ENCODE data around the gene DLGAP1. TPM values are rescaled to one million over a fixed set of nuclear protein-coding genes. Genes with fewer than 3 reads are reported as not detected.

Gene DLGAP1
- polyA plus RNA-seq, 1 of the 3 experiments (the other 2 are of a cell fraction), result not detected

DNA sequence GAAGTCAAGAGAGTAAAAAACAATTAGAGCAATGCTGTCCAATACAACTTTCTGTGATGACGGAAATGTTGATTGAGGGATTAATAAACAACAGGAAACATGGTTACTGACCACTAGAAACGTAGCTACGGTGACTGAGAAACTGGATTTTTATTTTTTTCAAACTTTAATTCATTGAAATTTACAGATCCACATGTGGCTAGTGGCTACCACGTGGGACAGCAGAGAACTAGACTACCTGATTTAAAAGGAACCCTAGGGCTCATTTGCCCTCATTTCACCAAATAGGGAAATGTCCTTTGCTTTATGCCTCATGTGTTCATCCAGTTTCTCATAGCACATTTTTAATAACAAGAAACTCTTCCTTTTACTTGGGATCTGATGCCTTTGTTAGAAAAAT is 592.1 kb downstream of the DLGAP1 start:
- Histone ChIP-seq H3K4me2 (no peak overlapping the region), H3K9me2 (no peaks in the 10 kb centered on the region), H3K27me3 (ENCODE audit: insufficient read depth) (peaks cover 30% of the 10 kb centered on the region), H3F3A (replicated peaks; ENCODE audit: insufficient read depth) (no peaks in the 10 kb centered on the region), H3K36me3 (replicated peaks in 1 of 2; ENCODE audit: control insufficient read depth in 1 of 2, insufficient read depth in 2 of 2, low read length in 1 of 2) (no peaks in the 10 kb centered on the region), H2AFZ (ENCODE audit: low read depth) (no peak overlapping the region), H3K27ac (ENCODE audit: low read depth in 2 of 2, low read length in 1 of 2) (no peak overlapping the region), H3K4me3 (ENCODE audit: low read depth in 2 of 2, low read length in 1 of 2) (no peak overlapping the region), H3K4me1 (ENCODE audit: control insufficient read depth in 1 of 2, insufficient read depth in 2 of 2, low read depth in 1 of 2, low read length in 1 of 2) (peaks cover 0 to 6% of the 10 kb centered on the region in 2 experiments; a peak in 1 of 4 replicates), H4K20me1 (ENCODE audit: insufficient read depth) (no peaks in the 10 kb centered on the region), H3K9me3 (no peaks in the 10 kb centered on the region), H3K79me2 (ENCODE audit: insufficient read depth) (no peaks in the 10 kb centered on the region), H3K9ac (no peak overlapping the region)
- 14% methylated on average over 4 of the region's 4 CpGs for WGBS (ENCODE audit: low lambda C conversion rate)
- no peak for DNase-seq
- TF ChIP-seq SMC3 (IDR thresholded peaks at IDR 0.05; ENCODE audit: low read depth, low read length) (no peak), GABPA (IDR thresholded peaks at IDR 0.05; ENCODE audit: low read depth) (no peak), EZH2phosphoT487 (IDR thresholded peaks at IDR 0.05; ENCODE audit: borderline replicate concordance, low read depth) (no peak), FOXJ3 (CRISPR knock-in tag; IDR thresholded peaks at IDR 0.05) (no peak), YY1 (IDR thresholded peaks at IDR 0.05; ENCODE audit: low read depth) (no peak), FOSL2 (IDR thresholded peaks at IDR 0.05; ENCODE audit: borderline replicate concordance, low read depth) (no peak), RAD21 (IDR thresholded peaks at IDR 0.05; ENCODE audit: low read length) (no peak), TCF12 (IDR thresholded peaks at IDR 0.05) (no peak), MEF2A (IDR thresholded peaks at IDR 0.05; ENCODE audit: borderline replicate concordance, low read depth) (no peak), RFX5 (IDR thresholded peaks at IDR 0.05; ENCODE audit: low read length) (no peak), EP300 (IDR thresholded peaks at IDR 0.05; ENCODE audit: borderline replicate concordance in 1 of 2, low read depth in 1 of 2, low read length in 1 of 2) (no peak), ELF1 (IDR thresholded peaks at IDR 0.05) (no peak), SIN3A (IDR thresholded peaks at IDR 0.05; ENCODE audit: borderline replicate concordance, low read depth, low read length) (no peak), TEAD4 (IDR thresholded peaks at IDR 0.05; ENCODE audit: borderline replicate concordance, insufficient read depth) (no peak)
- TF ChIP-seq, protein P1, sequence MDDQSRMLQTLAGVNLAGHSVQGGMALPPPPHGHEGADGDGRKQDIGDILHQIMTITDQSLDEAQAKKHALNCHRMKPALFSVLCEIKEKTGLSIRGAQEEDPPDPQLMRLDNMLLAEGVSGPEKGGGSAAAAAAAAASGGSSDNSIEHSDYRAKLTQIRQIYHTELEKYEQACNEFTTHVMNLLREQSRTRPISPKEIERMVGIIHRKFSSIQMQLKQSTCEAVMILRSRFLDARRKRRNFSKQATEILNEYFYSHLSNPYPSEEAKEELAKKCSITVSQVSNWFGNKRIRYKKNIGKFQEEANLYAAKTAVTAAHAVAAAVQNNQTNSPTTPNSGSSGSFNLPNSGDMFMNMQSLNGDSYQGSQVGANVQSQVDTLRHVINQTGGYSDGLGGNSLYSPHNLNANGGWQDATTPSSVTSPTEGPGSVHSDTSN (IDR thresholded peaks at IDR 0.05), result no peak
- CTCF ChIA-PET, result interaction anchor here (1.3 kb wide), 1 partner anchor 133 kb away, joined by 5 read pairs; no protein-coding TSS in a partner anchor
- POLR2A ChIA-PET, result no interaction called here

DNA sequence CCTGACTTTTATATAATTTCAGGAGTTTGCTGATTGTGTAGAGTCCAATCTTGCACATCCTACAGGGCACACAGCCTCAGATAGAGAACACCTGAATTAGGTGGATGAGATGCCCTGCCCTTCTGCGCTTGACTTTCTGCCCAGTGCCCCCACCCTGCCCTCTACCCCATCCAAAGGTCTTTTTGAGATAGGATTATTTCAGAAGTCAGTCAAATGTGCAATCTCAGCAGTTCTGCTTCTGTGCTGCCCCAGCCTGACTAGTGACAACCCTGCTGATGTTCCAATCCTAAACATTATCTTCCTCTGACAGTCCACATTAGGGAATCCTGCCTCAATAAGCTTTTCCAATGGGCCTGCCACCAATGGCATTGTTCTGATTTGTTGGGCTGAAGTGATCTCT is 593.6 kb downstream of the DLGAP1 start:
- H3K9me3 ChIP-seq, result no peaks in the 10 kb centered on the region

More for the DNA sequence above, 593.6 kb downstream of the DLGAP1 start:
- Histone ChIP-seq H3K79me2 (ENCODE audit: insufficient read depth) (no peaks in the 10 kb centered on the region), H2AFZ (ENCODE audit: low read depth) (no peak overlapping the region), H3K4me2 (no peak overlapping the region), H3F3A (replicated peaks; ENCODE audit: insufficient read depth) (no peaks in the 10 kb centered on the region), H3K9ac (no peak overlapping the region), H3K27me3 (ENCODE audit: insufficient read depth) (peaks cover 28% of the 10 kb centered on the region), H3K4me1 (ENCODE audit: control insufficient read depth in 1 of 2, insufficient read depth in 2 of 2, low read depth in 1 of 2, low read length in 1 of 2) (no peaks in the 10 kb centered on the region; a peak in 1 of 4 replicates), H4K20me1 (ENCODE audit: insufficient read depth) (no peaks in the 10 kb centered on the region), H3K36me3 (replicated peaks in 1 of 2; ENCODE audit: control insufficient read depth in 1 of 2, insufficient read depth in 2 of 2, low read length in 1 of 2) (no peaks in the 10 kb centered on the region), H3K9me2 (no peaks in the 10 kb centered on the region), H3K4me3 (ENCODE audit: low read depth in 2 of 2, low read length in 1 of 2) (no peak overlapping the region), H3K27ac (ENCODE audit: low read depth in 2 of 2, low read length in 1 of 2) (no peak overlapping the region)
- CTCF ChIA-PET, result no interaction called here
- POLR2A ChIA-PET, result no interaction called here
- DNase-seq, result no peak
- TF ChIP-seq, protein P2, sequence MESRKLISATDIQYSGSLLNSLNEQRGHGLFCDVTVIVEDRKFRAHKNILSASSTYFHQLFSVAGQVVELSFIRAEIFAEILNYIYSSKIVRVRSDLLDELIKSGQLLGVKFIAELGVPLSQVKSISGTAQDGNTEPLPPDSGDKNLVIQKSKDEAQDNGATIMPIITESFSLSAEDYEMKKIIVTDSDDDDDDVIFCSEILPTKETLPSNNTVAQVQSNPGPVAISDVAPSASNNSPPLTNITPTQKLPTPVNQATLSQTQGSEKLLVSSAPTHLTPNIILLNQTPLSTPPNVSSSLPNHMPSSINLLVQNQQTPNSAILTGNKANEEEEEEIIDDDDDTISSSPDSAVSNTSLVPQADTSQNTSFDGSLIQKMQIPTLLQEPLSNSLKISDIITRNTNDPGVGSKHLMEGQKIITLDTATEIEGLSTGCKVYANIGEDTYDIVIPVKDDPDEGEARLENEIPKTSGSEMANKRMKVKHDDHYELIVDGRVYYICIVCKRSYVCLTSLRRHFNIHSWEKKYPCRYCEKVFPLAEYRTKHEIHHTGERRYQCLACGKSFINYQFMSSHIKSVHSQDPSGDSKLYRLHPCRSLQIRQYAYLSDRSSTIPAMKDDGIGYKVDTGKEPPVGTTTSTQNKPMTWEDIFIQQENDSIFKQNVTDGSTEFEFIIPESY (IDR thresholded peaks at IDR 0.05; ENCODE audit: borderline replicate concordance, low read depth), result no peak
- TF ChIP-seq YY1 (IDR thresholded peaks at IDR 0.05; ENCODE audit: low read depth) (no peak), FOXM1 (IDR thresholded peaks at IDR 0.05; ENCODE audit: low read depth) (no peak), FOXJ3 (CRISPR knock-in tag; IDR thresholded peaks at IDR 0.05) (no peak), POLR2AphosphoS5 (IDR thresholded peaks at IDR 0.05; ENCODE audit: low read depth, low read length) (no peak), GATA2 (CRISPR knock-in tag; IDR thresholded peaks at IDR 0.05) (no peak), CHD2 (IDR thresholded peaks at IDR 0.05; ENCODE audit: low read length, partially characterized antibody) (no peak), RAD21 (IDR thresholded peaks at IDR 0.05; ENCODE audit: low read length) (no peak), SMC3 (IDR thresholded peaks at IDR 0.05; ENCODE audit: low read depth, low read length) (no peak), TAF1 (IDR thresholded peaks at IDR 0.05; ENCODE audit: borderline replicate concordance, low read depth, low read length) (no peak), JUND (IDR thresholded peaks at IDR 0.05) (no peak), MEF2A (IDR thresholded peaks at IDR 0.05; ENCODE audit: borderline replicate concordance, low read depth) (no peak)
- TF ChIP-seq, protein P3, sequence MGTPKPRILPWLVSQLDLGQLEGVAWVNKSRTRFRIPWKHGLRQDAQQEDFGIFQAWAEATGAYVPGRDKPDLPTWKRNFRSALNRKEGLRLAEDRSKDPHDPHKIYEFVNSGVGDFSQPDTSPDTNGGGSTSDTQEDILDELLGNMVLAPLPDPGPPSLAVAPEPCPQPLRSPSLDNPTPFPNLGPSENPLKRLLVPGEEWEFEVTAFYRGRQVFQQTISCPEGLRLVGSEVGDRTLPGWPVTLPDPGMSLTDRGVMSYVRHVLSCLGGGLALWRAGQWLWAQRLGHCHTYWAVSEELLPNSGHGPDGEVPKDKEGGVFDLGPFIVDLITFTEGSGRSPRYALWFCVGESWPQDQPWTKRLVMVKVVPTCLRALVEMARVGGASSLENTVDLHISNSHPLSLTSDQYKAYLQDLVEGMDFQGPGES (IDR thresholded peaks at IDR 0.05; ENCODE audit: low read depth, low read length), result no peak
- TF ChIP-seq, protein P4, sequence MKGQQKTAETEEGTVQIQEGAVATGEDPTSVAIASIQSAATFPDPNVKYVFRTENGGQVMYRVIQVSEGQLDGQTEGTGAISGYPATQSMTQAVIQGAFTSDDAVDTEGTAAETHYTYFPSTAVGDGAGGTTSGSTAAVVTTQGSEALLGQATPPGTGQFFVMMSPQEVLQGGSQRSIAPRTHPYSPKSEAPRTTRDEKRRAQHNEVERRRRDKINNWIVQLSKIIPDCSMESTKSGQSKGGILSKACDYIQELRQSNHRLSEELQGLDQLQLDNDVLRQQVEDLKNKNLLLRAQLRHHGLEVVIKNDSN (IDR thresholded peaks at IDR 0.05; ENCODE audit: borderline replicate concordance, low read depth), result no peak
- TF ChIP-seq, protein P1 (IDR thresholded peaks at IDR 0.05), result no peak
- 0% methylated on average over 1 of the region's 1 CpG for WGBS (ENCODE audit: low lambda C conversion rate)
